Activated CD4-positive, alpha-beta T cell treated with anti-CD3 and anti-CD28 coated beads for 4 hours (primary cell): ENCODE measurements around the gene SPAG9.

ENCODE experiments used
- DNase-seq, 2 donors: peaks; one replicate each; pipeline ENCODE4 v3.0.0-alpha.2; 2020

The SPAG9 gene

GRCh38 chr17:50977487-50978159, 143.0 kb downstream of the SPAG9 start:
- DNase-seq: no peak

GRCh38 chr17:50976951-50977472, 143.7 kb downstream of the SPAG9 start:
- no peak for DNase-seq

GRCh38 chr17:50973557-50974494, 146.8 kb downstream of the SPAG9 start:
- DNase-seq: no peak

GRCh38 chr17:50972577-50972976, 148.1 kb downstream of the SPAG9 start:
- DNase-seq: no peak

- DNase-seq: no peak
These were observed 152.9 kb downstream of the SPAG9 start for GRCh38 chr17:50967795-50968194.

GRCh38 chr17:50966163-50966666, 154.5 kb downstream of the SPAG9 start:
- DNase-seq: no peak

- no peak for DNase-seq
These were observed 157.5 kb downstream of the SPAG9 start for GRCh38 chr17:50963139-50963538.

- no peak for DNase-seq
These were observed 159.1 kb downstream of the SPAG9 start for GRCh38 chr17:50961282-50962220.

- DNase-seq: no peak
These were observed 161.3 kb downstream of the SPAG9 start for GRCh38 chr17:50959341-50959740.

- DNase-seq: no peak
These were observed 162.8 kb downstream of the SPAG9 start for GRCh38 chr17:50957600-50958575.

GRCh38 chr17:50956750-50957523, 163.7 kb downstream of the SPAG9 start:
- peak; percentile 57 to 65 for DNase-seq

- no peak for DNase-seq
These were observed 164.3 kb downstream of the SPAG9 start for GRCh38 chr17:50956409-50956749.

- no peak for DNase-seq
These were observed 165.0 kb downstream of the SPAG9 start for GRCh38 chr17:50955667-50956120.

GRCh38 chr17:50955160-50955559, 165.5 kb downstream of the SPAG9 start:
- DNase-seq: no peak

GRCh38 chr17:50954641-50955121, 166.0 kb downstream of the SPAG9 start:
- DNase-seq: no peak

GRCh38 chr17:50953831-50954601, 166.7 kb downstream of the SPAG9 start:
- no peak for DNase-seq

GRCh38 chr17:50953518-50953830, 167.2 kb downstream of the SPAG9 start:
- DNase-seq: no peak

- no peak for DNase-seq
These were observed 167.8 kb downstream of the SPAG9 start for GRCh38 chr17:50952889-50953288.

- no peak for DNase-seq
These were observed 168.7 kb downstream of the SPAG9 start for GRCh38 chr17:50952013-50952412.
